ENCODE results near the gene PPP2R5C. TPM values are rescaled to one million over a fixed set of nuclear protein-coding genes. Genes with fewer than 3 reads are reported as not detected.

Gene PPP2R5C
- total and polyA plus RNA-seq, 2 of the 4 experiments (the other 2 are of a cell fraction) = 65.9 to 78.7 TPM

GRCh38 chr14:101836135-101836534 is 74.6 kb downstream of the PPP2R5C start:
- Histone ChIP-seq H2AFZ (replicated peaks; ENCODE audit: low read length, poor library complexity) (no peak overlapping the region), H3K9me1 (ENCODE audit: insufficient read depth, low read length) (peaks cover 22% of the 10 kb centered on the region), H3K9me3 (ENCODE audit: control insufficient read depth, insufficient read depth, low read length) (no peaks in the 10 kb centered on the region), H2AK5ac (ENCODE audit: low read depth, low read length) (no peak overlapping the region), H3K4ac (ENCODE audit: low read depth, low read length) (peak overlapping the region; percentile 7; the same call in 1 of the 2 replicates), H3K56ac (ENCODE audit: extremely low read depth, insufficient read depth, low read length) (no peak overlapping the region), H4K91ac (ENCODE audit: insufficient read depth, low read depth, low read length) (no peak overlapping the region), H3K79me1 (ENCODE audit: low read depth in 1 of 2, low read length in 2 of 2) (peaks cover 56 to 89% of the 10 kb centered on the region in 2 experiments), H2BK120ac (ENCODE audit: low read depth, low read length) (no peak overlapping the region), H3K14ac (replicated peaks; ENCODE audit: low read depth, low read length) (no peak overlapping the region), H3K4me3 (ENCODE audit: insufficient read depth, low read depth, low read length) (no peak overlapping the region), H3K4me2 (ENCODE audit: low read depth, low read length) (peak overlapping the region; percentile 25; the same call in 1 of the 2 replicates), H3K36me3 (ENCODE audit: control insufficient read depth, insufficient read depth, low read length) (peaks cover 4% of the 10 kb centered on the region; the same call in 1 of the 2 replicates), H4K8ac (ENCODE audit: low read depth in 2 of 2, low read length in 2 of 2) (no peak overlapping the region), H2BK20ac (ENCODE audit: low read depth, low read length) (no peak overlapping the region), H3K27ac (ENCODE audit: insufficient read depth, low read length) (no peak overlapping the region), H3K23ac (ENCODE audit: low read depth, low read length) (no peak overlapping the region), H3K18ac (ENCODE audit: low read depth, low read length) (no peak overlapping the region), H3K4me1 (ENCODE audit: control insufficient read depth, insufficient read depth, low read length) (peaks cover 16% of the 10 kb centered on the region), H2AK9ac (replicated peaks; ENCODE audit: low read depth, low read length, poor library complexity) (no peak overlapping the region), H3K27me3 (ENCODE audit: control insufficient read depth, insufficient read depth, low read length) (no peaks in the 10 kb centered on the region), H4K20me1 (ENCODE audit: insufficient read depth, low read length) (peaks cover 79% of the 10 kb centered on the region), H2BK5ac (ENCODE audit: low read depth, low read length, poor library complexity, severe bottlenecking) (no peak overlapping the region), H4K5ac (ENCODE audit: low read depth, low read length) (no peak overlapping the region), H2BK15ac (ENCODE audit: low read depth, low read length) (no peak overlapping the region), H3K9ac (ENCODE audit: low read depth, low read length) (no peak overlapping the region)
- POLR2A ChIA-PET (ENCODE audit: unreplicated experiment) = no interaction called here
- ATAC-seq (ENCODE audit: low read depth) (peak; percentile 64), DNase-seq (peak; percentile 43)
- no CpG with 5 or more reads among the region's 8 CpGs for WGBS, 2 experiments (ENCODE audit: extremely low coverage in 2 of 2, insufficient read length in 1 of 2)
- TF ChIP-seq NFE2L2 (IDR thresholded peaks at IDR 0.05; ENCODE audit: low read depth, low read length) (no peak), RAD21 (IDR thresholded peaks at IDR 0.05; ENCODE audit: low read length) (no peak), RCOR1 (IDR thresholded peaks at IDR 0.05; ENCODE audit: insufficient replicate concordance, low read length) (no peak), FOS (IDR thresholded peaks at IDR 0.05; ENCODE audit: low read depth, low read length) (0 out of 2 replicates have a peak, but pooled peaks have one; percentile 11)
- TF ChIP-seq, protein P1, sequence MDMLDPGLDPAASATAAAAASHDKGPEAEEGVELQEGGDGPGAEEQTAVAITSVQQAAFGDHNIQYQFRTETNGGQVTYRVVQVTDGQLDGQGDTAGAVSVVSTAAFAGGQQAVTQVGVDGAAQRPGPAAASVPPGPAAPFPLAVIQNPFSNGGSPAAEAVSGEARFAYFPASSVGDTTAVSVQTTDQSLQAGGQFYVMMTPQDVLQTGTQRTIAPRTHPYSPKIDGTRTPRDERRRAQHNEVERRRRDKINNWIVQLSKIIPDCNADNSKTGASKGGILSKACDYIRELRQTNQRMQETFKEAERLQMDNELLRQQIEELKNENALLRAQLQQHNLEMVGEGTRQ (IDR thresholded peaks at IDR 0.05; ENCODE audit: low read depth, low read length) = no peak
- intact Hi-C loops (cut with micrococcal nuclease) = no loop called here
- dilution Hi-C loops (cut with HindIII; ENCODE audit: low sequenced_read_pairs, unreplicated experiment) = no loop called here
- BruUV-seq (replicated peaks) = no TSS peak
- in situ Hi-C loops (cut with MboI; ENCODE audit: low sequenced_read_pairs) = no loop called here
- CTCF ChIA-PET = interaction anchor here (1.3 kb wide), 1 partner anchor 9 kb away, joined by 5 read pairs; no protein-coding TSS in a partner anchor
